ENCODE results near the gene HMCN2.

DNA sequence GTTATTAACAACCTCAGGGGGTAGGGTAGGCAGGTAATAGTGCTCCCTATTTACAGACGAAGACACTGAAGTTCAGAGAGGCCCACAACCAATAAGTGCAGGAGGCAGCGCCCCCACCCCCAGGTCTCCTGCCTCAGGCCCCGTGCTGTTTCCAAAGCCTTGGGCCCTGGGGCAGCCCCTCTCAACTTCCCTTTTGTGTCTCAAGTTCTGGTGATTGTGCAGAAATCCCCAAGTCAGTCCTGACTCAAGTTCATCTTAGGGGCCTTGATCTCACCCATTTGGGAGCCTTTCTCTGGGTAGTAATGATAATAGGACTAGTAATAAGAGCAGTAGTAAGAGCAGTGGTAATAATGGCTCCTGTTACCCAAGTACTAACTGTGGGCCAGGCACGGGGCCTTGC, 143.7 kb downstream of the HMCN2 start:
- TF ChIP-seq CTCF (conservative IDR thresholded peaks at IDR 0.05; ENCODE audit: low read depth, low read length) (no peak), POLR2A (IDR thresholded peaks at IDR 0.05; ENCODE audit: low read depth, low read length) (no peak), MXI1 (IDR thresholded peaks at IDR 0.05; ENCODE audit: borderline replicate concordance, low read depth, low read length) (no peak), USF2 (IDR thresholded peaks at IDR 0.05; ENCODE audit: low read depth, low read length) (no peak), RFX5 (IDR thresholded peaks at IDR 0.05; ENCODE audit: low read depth, low read length) (no peak)
- TF ChIP-seq, protein P1, sequence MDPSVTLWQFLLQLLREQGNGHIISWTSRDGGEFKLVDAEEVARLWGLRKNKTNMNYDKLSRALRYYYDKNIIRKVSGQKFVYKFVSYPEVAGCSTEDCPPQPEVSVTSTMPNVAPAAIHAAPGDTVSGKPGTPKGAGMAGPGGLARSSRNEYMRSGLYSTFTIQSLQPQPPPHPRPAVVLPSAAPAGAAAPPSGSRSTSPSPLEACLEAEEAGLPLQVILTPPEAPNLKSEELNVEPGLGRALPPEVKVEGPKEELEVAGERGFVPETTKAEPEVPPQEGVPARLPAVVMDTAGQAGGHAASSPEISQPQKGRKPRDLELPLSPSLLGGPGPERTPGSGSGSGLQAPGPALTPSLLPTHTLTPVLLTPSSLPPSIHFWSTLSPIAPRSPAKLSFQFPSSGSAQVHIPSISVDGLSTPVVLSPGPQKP (IDR thresholded peaks at IDR 0.05; ENCODE audit: borderline replicate concordance, low read depth, low read length), result no peak
